ENCODE measurements around the gene CUBN.

Gene CUBN

DNA sequence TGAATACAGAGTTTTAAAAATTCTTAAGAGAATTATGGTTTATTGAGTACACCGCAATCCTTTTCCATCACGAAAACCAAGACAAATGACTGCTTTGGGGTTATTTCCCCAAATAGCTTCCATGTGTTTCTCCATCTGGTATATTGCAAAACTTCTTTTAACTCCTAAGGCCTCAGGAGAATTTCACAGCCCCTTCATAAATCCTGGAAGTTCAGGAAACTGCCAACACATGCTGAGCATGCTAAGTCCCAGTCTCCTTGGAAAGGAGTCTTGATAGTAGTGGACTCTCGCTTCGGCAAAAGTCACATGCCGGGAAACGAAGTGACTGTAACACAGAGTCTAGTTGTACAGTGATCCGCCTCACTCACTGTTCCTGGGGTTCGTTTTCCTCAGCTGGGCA, 224.3 kb downstream of the CUBN start:
- no peaks in the 10 kb centered on the region for H3K27me3 ChIP-seq (ENCODE audit: insufficient read depth, low read depth)
- no peak overlapping the region for H3K9ac ChIP-seq
- no peak overlapping the region for H3K4me3 ChIP-seq (IDR thresholded peaks at IDR 0.05; ENCODE audit: insufficient read depth, low read depth, low read length)

DNA sequence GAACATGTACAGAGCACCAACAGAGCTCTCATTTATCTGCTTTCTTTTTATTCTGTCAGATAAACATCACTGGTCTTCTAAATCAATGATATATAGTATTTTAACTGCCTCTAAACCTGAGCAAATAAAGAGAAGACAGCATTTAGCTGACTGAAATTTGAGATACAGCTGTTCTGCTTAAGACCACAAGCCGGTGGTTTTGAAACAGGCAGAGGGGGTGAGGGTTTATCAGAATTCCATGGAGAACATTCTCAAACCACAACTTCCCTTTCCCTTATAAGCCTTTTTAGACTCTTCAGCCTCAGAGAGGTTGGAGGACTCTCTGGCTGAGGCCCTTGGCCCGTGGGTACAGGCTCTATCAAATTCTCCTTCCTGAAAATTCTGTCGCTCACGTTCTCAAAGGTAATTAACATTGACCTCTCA, 225.0 kb downstream of the CUBN start:
- Histone ChIP-seq H3K4me2 (no peak overlapping the region), H3K4me1 (ENCODE audit: low read depth, poor library complexity, severe bottlenecking) (peaks cover 6% of the 10 kb centered on the region), H3K9ac (no peak overlapping the region), H3K36me3 (ENCODE audit: insufficient read depth) (no peaks in the 10 kb centered on the region), H3K27me3 (ENCODE audit: insufficient read depth, low read depth) (no peaks in the 10 kb centered on the region), H2AFZ (ENCODE audit: low read depth) (no peak overlapping the region), H3K79me2 (ENCODE audit: insufficient read depth, low read depth) (no peaks in the 10 kb centered on the region), H3K27ac (no peak overlapping the region), H3K4me3 (IDR thresholded peaks at IDR 0.05; ENCODE audit: insufficient read depth, low read depth, low read length) (no peak overlapping the region), H4K20me1 (ENCODE audit: insufficient read depth) (no peaks in the 10 kb centered on the region)
- TF ChIP-seq, protein P1, sequence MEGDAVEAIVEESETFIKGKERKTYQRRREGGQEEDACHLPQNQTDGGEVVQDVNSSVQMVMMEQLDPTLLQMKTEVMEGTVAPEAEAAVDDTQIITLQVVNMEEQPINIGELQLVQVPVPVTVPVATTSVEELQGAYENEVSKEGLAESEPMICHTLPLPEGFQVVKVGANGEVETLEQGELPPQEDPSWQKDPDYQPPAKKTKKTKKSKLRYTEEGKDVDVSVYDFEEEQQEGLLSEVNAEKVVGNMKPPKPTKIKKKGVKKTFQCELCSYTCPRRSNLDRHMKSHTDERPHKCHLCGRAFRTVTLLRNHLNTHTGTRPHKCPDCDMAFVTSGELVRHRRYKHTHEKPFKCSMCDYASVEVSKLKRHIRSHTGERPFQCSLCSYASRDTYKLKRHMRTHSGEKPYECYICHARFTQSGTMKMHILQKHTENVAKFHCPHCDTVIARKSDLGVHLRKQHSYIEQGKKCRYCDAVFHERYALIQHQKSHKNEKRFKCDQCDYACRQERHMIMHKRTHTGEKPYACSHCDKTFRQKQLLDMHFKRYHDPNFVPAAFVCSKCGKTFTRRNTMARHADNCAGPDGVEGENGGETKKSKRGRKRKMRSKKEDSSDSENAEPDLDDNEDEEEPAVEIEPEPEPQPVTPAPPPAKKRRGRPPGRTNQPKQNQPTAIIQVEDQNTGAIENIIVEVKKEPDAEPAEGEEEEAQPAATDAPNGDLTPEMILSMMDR (conservative IDR thresholded peaks at IDR 0.05; ENCODE audit: low read depth, low read length): no peak

More for the DNA sequence above, 224.3 kb downstream of the CUBN start:
- H4K20me1 ChIP-seq (ENCODE audit: insufficient read depth): no peaks in the 10 kb centered on the region
- H2AFZ ChIP-seq (ENCODE audit: low read depth): no peak overlapping the region
- no peaks in the 10 kb centered on the region for H3K36me3 ChIP-seq (ENCODE audit: insufficient read depth)
- TF ChIP-seq, protein P1 (conservative IDR thresholded peaks at IDR 0.05; ENCODE audit: low read depth, low read length): no peak
- H3K79me2 ChIP-seq (ENCODE audit: insufficient read depth, low read depth): no peaks in the 10 kb centered on the region
- H3K27ac ChIP-seq: no peak overlapping the region
- H3K4me1 ChIP-seq (ENCODE audit: low read depth, poor library complexity, severe bottlenecking): peaks cover 6% of the 10 kb centered on the region
- H3K4me2 ChIP-seq: no peak overlapping the region

DNA sequence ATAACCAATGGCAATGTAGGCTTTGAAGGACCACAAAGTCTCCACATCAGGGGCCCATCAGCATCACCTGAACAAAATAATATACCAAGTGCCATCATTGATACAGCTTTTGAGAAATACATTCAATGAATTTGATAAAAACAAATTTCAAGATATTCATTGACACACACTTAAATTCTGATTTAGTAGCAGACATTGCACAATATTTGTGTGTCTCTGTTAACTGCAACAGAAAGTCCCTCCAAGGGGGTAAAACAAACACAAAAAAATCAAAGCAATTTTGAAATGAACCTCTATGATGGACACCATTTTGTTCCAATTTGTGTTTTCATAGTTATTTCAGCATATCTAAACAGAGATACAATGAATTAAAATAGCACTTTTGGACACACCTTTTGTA, 225.6 kb downstream of the CUBN start:
- H3K4me2 ChIP-seq: no peak overlapping the region
- TF ChIP-seq, protein P1 (conservative IDR thresholded peaks at IDR 0.05; ENCODE audit: low read depth, low read length): no peak
- no peak overlapping the region for H2AFZ ChIP-seq (ENCODE audit: low read depth)
- H3K79me2 ChIP-seq (ENCODE audit: insufficient read depth, low read depth): no peaks in the 10 kb centered on the region
- no peaks in the 10 kb centered on the region for H3K36me3 ChIP-seq (ENCODE audit: insufficient read depth)
- no peak overlapping the region for H3K27ac ChIP-seq
- peaks cover 6% of the 10 kb centered on the region for H3K4me1 ChIP-seq (ENCODE audit: low read depth, poor library complexity, severe bottlenecking)
- no peak overlapping the region for H3K9ac ChIP-seq
- H3K27me3 ChIP-seq (ENCODE audit: insufficient read depth, low read depth): no peaks in the 10 kb centered on the region
- no peaks in the 10 kb centered on the region for H4K20me1 ChIP-seq (ENCODE audit: insufficient read depth)
- H3K4me3 ChIP-seq (IDR thresholded peaks at IDR 0.05; ENCODE audit: insufficient read depth, low read depth, low read length): no peak overlapping the region

DNA sequence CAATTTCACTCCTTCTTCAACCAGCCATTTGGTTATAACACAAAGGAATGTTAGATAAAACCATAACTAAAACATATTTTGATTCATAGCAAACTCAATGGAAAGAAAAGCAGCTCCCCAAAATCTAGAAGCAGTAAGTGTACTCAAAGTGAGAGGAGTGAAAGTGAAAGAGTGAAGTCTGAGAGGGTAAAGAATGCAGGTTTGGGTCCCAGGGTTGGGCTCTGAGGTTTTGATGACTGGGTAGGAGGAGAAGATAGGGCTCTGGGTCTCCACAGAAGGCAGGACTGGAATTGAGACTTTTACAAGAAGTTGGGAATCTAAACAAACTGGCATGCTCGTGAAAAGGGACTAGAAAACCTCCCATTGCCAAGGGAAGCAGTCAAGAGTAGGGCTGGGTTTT, 227.0 kb downstream of the CUBN start:
- H3K4me2 ChIP-seq: peak overlapping the region; percentile 23; the same call in 1 of the 2 replicates
- H3K27me3 ChIP-seq (ENCODE audit: insufficient read depth, low read depth): no peaks in the 10 kb centered on the region
- no peaks in the 10 kb centered on the region for H4K20me1 ChIP-seq (ENCODE audit: insufficient read depth)
- H3K4me3 ChIP-seq (IDR thresholded peaks at IDR 0.05; ENCODE audit: insufficient read depth, low read depth, low read length): no peak overlapping the region
- H3K79me2 ChIP-seq (ENCODE audit: insufficient read depth, low read depth): no peaks in the 10 kb centered on the region
- no peaks in the 10 kb centered on the region for H3K36me3 ChIP-seq (ENCODE audit: insufficient read depth)
- no peak overlapping the region for H2AFZ ChIP-seq (ENCODE audit: low read depth)
- H3K4me1 ChIP-seq (ENCODE audit: low read depth, poor library complexity, severe bottlenecking): peaks cover 6% of the 10 kb centered on the region
- H3K9ac ChIP-seq: no peak overlapping the region
- no peak overlapping the region for H3K27ac ChIP-seq
- TF ChIP-seq, protein P1 (conservative IDR thresholded peaks at IDR 0.05; ENCODE audit: low read depth, low read length): no peak
